ENCODE measurements around the gene FHOD3.

Gene FHOD3

DNA sequence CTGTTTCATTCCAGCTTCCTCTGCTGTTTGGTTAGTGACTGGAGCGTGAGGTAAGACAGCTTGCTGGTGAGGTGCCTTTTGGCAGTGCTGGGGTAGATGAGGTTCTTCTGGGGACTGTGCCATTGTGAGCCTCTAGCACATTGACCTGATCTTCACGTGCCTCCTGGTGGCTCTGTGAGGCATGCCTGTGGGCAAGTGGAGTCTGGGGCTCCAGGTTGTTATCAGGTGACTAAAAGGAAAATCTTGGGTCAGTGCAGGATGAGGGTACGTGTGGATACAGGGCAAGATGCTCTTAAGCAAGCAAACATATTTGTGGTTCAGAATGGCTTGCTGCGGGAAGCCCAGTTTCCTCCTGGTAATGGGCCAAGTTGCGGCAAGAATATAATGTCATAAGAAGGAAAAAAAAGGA, 75.4 kb downstream of the FHOD3 start:
- 91% methylated on average over 5 of the region's 5 CpGs for WGBS
- no peaks in the 10 kb centered on the region for H3K36me3 ChIP-seq (ENCODE audit: insufficient read depth, low read length)
- no peak overlapping the region for H3K27ac ChIP-seq (ENCODE audit: low read depth, low read length)
- peaks cover 7% of the 10 kb centered on the region; the same call in 1 of the 2 replicates for H3K4me1 ChIP-seq (ENCODE audit: insufficient read depth, low read length)
- no peak overlapping the region for H3K4me3 ChIP-seq (ENCODE audit: low read length)
- no peak overlapping the region for H3K9ac ChIP-seq (ENCODE audit: low read depth, low read length)
- H3K9me3 ChIP-seq (ENCODE audit: insufficient read depth, low read depth, low read length): no peaks in the 10 kb centered on the region
- H3K27me3 ChIP-seq (ENCODE audit: insufficient read depth, low read length): no peaks in the 10 kb centered on the region

DNA sequence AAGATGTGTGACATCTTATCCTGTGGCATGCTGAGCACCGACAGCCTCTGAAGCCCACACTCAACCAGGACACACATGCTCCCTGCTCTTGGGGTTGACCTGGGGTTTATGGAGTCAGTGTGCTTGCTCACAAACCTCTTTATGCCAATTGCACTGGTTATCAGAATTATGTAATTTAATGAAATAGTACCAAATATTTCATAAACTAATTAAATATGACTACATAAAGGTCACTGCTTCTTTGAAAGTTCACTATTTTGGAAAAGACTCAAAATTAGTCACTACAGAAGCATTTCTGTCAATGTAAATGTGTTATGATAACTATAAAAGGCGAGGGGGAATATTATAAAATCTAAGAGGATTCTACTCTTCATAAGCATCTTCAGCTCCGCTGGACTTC, 76.7 kb downstream of the FHOD3 start:
- Histone ChIP-seq H3K27me3 (ENCODE audit: insufficient read depth, low read length) (no peaks in the 10 kb centered on the region), H3K9me3 (ENCODE audit: insufficient read depth, low read depth, low read length) (no peaks in the 10 kb centered on the region), H3K4me1 (ENCODE audit: insufficient read depth, low read length) (peaks cover 7% of the 10 kb centered on the region; the same call in 1 of the 2 replicates), H3K36me3 (ENCODE audit: insufficient read depth, low read length) (no peaks in the 10 kb centered on the region), H3K9ac (ENCODE audit: low read depth, low read length) (no peak overlapping the region), H3K4me3 (ENCODE audit: low read length) (no peak overlapping the region), H3K27ac (ENCODE audit: low read depth, low read length) (no peak overlapping the region)
- 97% methylated on average over 3 of the region's 3 CpGs for WGBS

GRCh38 chr18:36375118-36375517, 77.6 kb downstream of the FHOD3 start:
- H3K36me3 ChIP-seq (ENCODE audit: insufficient read depth, low read length): no peaks in the 10 kb centered on the region
- no peaks in the 10 kb centered on the region for H3K27me3 ChIP-seq (ENCODE audit: insufficient read depth, low read length)
- no peak overlapping the region for H3K9ac ChIP-seq (ENCODE audit: low read depth, low read length)
- no peak overlapping the region for H3K4me3 ChIP-seq (ENCODE audit: low read length)
- H3K27ac ChIP-seq (ENCODE audit: low read depth, low read length): no peak overlapping the region
- H3K9me3 ChIP-seq (ENCODE audit: insufficient read depth, low read depth, low read length): no peaks in the 10 kb centered on the region
- 97% methylated on average over 5 of the region's 5 CpGs for WGBS
- H3K4me1 ChIP-seq (ENCODE audit: insufficient read depth, low read length): peaks cover 7% of the 10 kb centered on the region; the same call in 1 of the 2 replicates

DNA sequence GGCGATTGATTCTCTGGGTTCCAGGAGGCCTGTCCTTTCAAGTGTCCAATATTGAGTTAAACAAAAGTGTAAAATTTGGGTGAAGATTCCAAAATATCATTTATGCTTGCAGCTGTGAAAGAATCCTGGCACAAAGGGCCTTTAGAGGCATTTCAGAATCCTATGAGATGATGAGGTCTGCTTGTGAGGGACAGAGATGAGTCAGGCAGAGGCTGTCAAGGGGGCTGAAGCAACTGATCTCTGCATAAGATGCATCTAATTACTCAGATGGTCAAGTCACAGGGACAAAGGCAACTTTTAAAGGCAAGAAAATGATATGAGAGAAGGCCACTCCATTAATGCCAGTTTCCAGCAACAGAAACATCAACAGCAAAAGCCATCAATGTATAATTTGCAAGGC, 78.8 kb downstream of the FHOD3 start:
- Histone ChIP-seq H3K4me1 (ENCODE audit: insufficient read depth, low read length) (peaks cover 7% of the 10 kb centered on the region; the same call in 1 of the 2 replicates), H3K36me3 (ENCODE audit: insufficient read depth, low read length) (no peaks in the 10 kb centered on the region), H3K9ac (ENCODE audit: low read depth, low read length) (no peak overlapping the region), H3K4me3 (ENCODE audit: low read length) (no peak overlapping the region), H3K27ac (ENCODE audit: low read depth, low read length) (no peak overlapping the region), H3K9me3 (ENCODE audit: insufficient read depth, low read depth, low read length) (no peaks in the 10 kb centered on the region), H3K27me3 (ENCODE audit: insufficient read depth, low read length) (no peaks in the 10 kb centered on the region)
- WGBS: 97% methylated on average over 1 of the region's 1 CpG

GRCh38 chr18:36377626-36378025, 80.1 kb downstream of the FHOD3 start:
- WGBS: 89% methylated on average over 3 of the region's 3 CpGs

GRCh38 chr18:36378205-36378604, 80.7 kb downstream of the FHOD3 start:
- H3K4me1 ChIP-seq (ENCODE audit: insufficient read depth, low read length): peaks cover 7% of the 10 kb centered on the region; the same call in 1 of the 2 replicates
- H3K4me3 ChIP-seq (ENCODE audit: low read length): no peak overlapping the region

More at GRCh38 chr18:36377626-36378025, 80.1 kb downstream of the FHOD3 start:
- Histone ChIP-seq H3K9ac (ENCODE audit: low read depth, low read length) (no peak overlapping the region), H3K4me1 (ENCODE audit: insufficient read depth, low read length) (peaks cover 7% of the 10 kb centered on the region; the same call in 1 of the 2 replicates), H3K9me3 (ENCODE audit: insufficient read depth, low read depth, low read length) (no peaks in the 10 kb centered on the region), H3K27ac (ENCODE audit: low read depth, low read length) (no peak overlapping the region), H3K27me3 (ENCODE audit: insufficient read depth, low read length) (no peaks in the 10 kb centered on the region), H3K36me3 (ENCODE audit: insufficient read depth, low read length) (no peaks in the 10 kb centered on the region), H3K4me3 (ENCODE audit: low read length) (no peak overlapping the region)

GRCh38 chr18:36379435-36379984, 82.0 kb downstream of the FHOD3 start:
- Histone ChIP-seq H3K27ac (ENCODE audit: low read depth, low read length) (no peak overlapping the region), H3K36me3 (ENCODE audit: insufficient read depth, low read length) (no peaks in the 10 kb centered on the region), H3K4me3 (ENCODE audit: low read length) (no peak overlapping the region), H3K9me3 (ENCODE audit: insufficient read depth, low read depth, low read length) (no peaks in the 10 kb centered on the region), H3K27me3 (ENCODE audit: insufficient read depth, low read length) (no peaks in the 10 kb centered on the region), H3K4me1 (ENCODE audit: insufficient read depth, low read length) (no peaks in the 10 kb centered on the region), H3K9ac (ENCODE audit: low read depth, low read length) (no peak overlapping the region)
- WGBS: 85% methylated on average over 2 of the region's 2 CpGs

More at GRCh38 chr18:36378205-36378604, 80.7 kb downstream of the FHOD3 start:
- no peaks in the 10 kb centered on the region for H3K27me3 ChIP-seq (ENCODE audit: insufficient read depth, low read length)
- WGBS: 88% methylated on average over 2 of the region's 2 CpGs
- H3K36me3 ChIP-seq (ENCODE audit: insufficient read depth, low read length): no peaks in the 10 kb centered on the region
- no peak overlapping the region for H3K9ac ChIP-seq (ENCODE audit: low read depth, low read length)
- no peaks in the 10 kb centered on the region for H3K9me3 ChIP-seq (ENCODE audit: insufficient read depth, low read depth, low read length)
- no peak overlapping the region for H3K27ac ChIP-seq (ENCODE audit: low read depth, low read length)

DNA sequence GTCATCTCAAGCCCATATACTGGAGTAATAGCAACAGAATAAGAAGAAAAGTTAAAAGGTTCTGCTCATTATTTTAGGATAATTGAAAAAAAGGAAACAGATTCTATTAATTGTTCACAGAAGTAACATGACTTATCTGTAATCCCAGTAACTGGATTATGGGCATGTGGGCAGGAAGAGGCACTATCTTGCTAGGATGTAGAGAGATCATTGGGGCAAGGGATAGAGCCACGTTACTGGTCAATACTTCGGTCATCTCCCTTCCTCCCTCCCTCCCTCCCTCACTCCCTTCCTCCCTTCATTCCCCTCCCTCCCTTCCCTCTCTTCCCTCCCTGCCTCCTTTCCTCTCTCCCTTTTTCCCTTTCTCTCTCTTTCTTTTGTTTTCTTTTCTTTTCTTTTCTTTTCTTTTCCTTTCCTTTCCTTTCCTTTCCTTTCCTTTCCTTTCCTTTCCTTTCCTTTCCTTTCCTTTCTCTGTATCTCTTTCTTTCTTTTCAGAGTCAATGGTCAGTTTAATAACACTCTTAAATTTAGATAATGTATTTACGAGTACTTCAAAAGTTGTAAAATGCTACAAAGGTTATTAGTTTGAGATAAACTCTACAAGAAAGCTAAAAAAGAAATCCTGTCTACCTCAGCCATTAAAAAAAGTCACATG, 82.8 kb downstream of the FHOD3 start:
- Histone ChIP-seq H3K9ac (ENCODE audit: low read depth, low read length) (no peak overlapping the region), H3K4me3 (ENCODE audit: low read length) (no peak overlapping the region), H3K9me3 (ENCODE audit: insufficient read depth, low read depth, low read length) (no peaks in the 10 kb centered on the region), H3K4me1 (ENCODE audit: insufficient read depth, low read length) (no peaks in the 10 kb centered on the region), H3K36me3 (ENCODE audit: insufficient read depth, low read length) (no peaks in the 10 kb centered on the region), H3K27ac (ENCODE audit: low read depth, low read length) (no peak overlapping the region), H3K27me3 (ENCODE audit: insufficient read depth, low read length) (no peaks in the 10 kb centered on the region)
- WGBS: 75% methylated on average over 2 of the region's 3 CpGs

DNA sequence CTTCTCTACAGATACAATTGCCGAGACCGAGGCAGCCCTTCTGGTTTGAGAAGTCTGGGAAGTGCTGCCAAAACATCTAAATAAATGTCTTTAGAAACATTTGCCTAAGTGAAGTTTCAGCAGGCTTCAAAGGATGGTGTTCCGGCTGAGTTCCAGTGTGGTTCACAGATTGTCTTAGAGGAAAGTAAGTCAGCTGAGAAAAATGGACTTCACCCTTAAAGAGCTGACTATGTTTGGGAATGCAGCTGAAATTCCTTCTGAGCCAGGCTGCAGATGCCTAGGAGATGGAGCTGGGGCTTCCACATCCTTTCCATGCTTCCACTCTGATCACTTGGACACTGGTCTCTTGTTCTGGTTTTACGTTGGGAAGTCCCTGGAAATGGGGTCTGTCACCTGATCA, 83.6 kb downstream of the FHOD3 start:
- Histone ChIP-seq H3K9ac (ENCODE audit: low read depth, low read length) (no peak overlapping the region), H3K4me3 (ENCODE audit: low read length) (no peak overlapping the region), H3K9me3 (ENCODE audit: insufficient read depth, low read depth, low read length) (no peaks in the 10 kb centered on the region), H3K4me1 (ENCODE audit: insufficient read depth, low read length) (no peaks in the 10 kb centered on the region), H3K27ac (ENCODE audit: low read depth, low read length) (no peak overlapping the region), H3K36me3 (ENCODE audit: insufficient read depth, low read length) (no peaks in the 10 kb centered on the region), H3K27me3 (ENCODE audit: insufficient read depth, low read length) (no peaks in the 10 kb centered on the region)
- WGBS: 90% methylated on average over 4 of the region's 4 CpGs

GRCh38 chr18:36382854-36383253, 85.3 kb downstream of the FHOD3 start:
- 91% methylated on average over 5 of the region's 5 CpGs for WGBS
- Histone ChIP-seq H3K36me3 (ENCODE audit: insufficient read depth, low read length) (no peaks in the 10 kb centered on the region), H3K4me3 (ENCODE audit: low read length) (no peak overlapping the region), H3K9me3 (ENCODE audit: insufficient read depth, low read depth, low read length) (no peaks in the 10 kb centered on the region), H3K4me1 (ENCODE audit: insufficient read depth, low read length) (no peaks in the 10 kb centered on the region), H3K27me3 (ENCODE audit: insufficient read depth, low read length) (no peaks in the 10 kb centered on the region), H3K27ac (ENCODE audit: low read depth, low read length) (no peak overlapping the region), H3K9ac (ENCODE audit: low read depth, low read length) (no peak overlapping the region)

DNA sequence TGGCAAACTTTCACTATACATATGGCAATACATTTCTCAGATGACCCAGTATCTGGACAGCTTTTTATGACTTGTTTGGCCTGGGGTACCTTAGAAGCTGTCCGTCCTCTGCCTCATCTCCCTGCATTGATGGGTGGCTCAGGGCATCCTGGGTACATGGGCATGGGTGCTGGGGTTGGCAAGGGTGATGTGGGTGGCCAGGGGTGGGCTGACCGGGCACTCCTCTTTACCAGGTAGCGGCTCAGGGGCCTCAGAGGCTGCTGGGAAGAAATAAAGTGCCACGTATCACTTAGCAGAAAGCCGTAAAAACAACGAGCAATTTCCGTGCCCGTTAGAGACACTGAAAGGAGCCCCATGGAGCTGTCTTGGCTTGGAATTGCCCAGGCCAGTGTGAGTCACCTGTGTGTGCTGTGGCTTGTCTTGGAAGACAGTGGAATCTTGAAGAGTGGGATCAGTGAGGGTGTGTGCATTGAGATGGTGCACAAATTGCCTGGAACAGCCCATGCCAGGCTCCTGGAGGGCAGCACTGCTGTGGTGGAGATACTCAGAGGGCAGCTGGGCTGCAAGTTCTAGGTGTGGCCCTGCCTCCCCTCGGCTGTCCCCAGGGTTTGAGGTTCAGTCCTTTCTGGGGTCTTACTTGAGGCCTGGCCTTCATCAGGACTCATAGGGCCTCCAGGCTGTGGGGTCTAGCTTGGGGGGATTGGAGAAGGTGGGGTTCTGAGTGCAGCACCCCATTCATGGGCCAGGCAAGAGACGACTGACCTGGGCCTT, 88.8 kb downstream of the FHOD3 start:
- Histone ChIP-seq H3K27ac (ENCODE audit: low read depth, low read length) (no peak overlapping the region), H3K9ac (ENCODE audit: low read depth, low read length) (no peak overlapping the region), H3K4me3 (ENCODE audit: low read length) (no peak overlapping the region), H3K27me3 (ENCODE audit: insufficient read depth, low read length) (no peaks in the 10 kb centered on the region), H3K9me3 (ENCODE audit: insufficient read depth, low read depth, low read length) (no peaks in the 10 kb centered on the region), H3K4me1 (ENCODE audit: insufficient read depth, low read length) (no peaks in the 10 kb centered on the region), H3K36me3 (ENCODE audit: insufficient read depth, low read length) (no peaks in the 10 kb centered on the region)
- WGBS: 88% methylated on average over 10 of the region's 10 CpGs

Data from HUES64 (cell line).